GM21367 (cell line): ENCODE measurements around the gene TOMM22.

Source experiments
- ATAC-seq: cut with Tn5 transposase; IDR thresholded peaks from one replicate; pipeline ENCODE4 v1.9.1; 2021; ENCODE audit not compliant: unreplicated experiment

Gene TOMM22

GRCh38 chr22:38733724-38734381 lies 52.1 kb downstream of the TOMM22 start:
- ATAC-seq: no peak

DNA sequence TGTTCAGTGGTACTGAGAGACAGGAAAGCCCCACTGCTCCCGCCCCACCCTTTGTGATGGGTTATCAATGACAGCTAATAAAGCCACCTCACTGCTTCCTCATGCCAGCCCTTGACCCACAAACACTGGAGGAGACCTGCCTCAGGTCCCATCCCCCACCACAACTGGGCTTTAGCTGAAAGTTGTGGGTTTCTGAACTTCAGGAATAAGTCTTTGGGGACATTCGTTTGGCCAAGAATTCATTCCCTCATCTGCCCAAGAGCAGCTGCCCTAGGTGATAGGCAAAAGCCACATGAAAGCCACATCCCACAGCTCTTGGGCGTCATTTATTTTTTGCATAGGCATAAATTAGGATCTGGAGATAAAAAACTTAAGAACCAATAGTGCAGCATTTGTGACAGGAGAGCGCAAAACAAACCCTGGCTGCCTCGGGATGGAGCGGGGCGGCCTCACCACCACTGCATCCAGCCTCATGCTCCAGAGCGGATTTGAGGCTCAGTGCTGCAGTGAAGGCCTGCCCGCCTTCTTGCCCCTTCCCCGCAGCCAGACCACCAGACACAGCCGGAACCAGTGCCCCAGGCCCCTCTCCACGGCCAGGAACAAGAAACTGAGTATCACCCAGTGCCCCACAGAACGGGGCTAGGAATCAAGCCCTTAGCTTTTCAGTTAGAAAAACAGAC lies 52.8 kb downstream of the TOMM22 start:
- no peak for ATAC-seq
